HEK293 (cell line): ENCODE results near the gene PLEKHA4.

ENCODE experiments used
- INSM2 ChIP-seq: fragments of 450-650 bp; formaldehyde crosslinking; IDR thresholded peaks from 2 replicates; pipeline ENCODE4 v1.5.1; 2016; ENCODE audit warnings: missing biosample characterization, missing genetic modification characterization
- KLF9 ChIP-seq: fragments of 450-650 bp; formaldehyde crosslinking; IDR thresholded peaks from 2 replicates; pipeline ENCODE4 v1.5.1; 2016; ENCODE audit warnings: missing biosample characterization, missing genetic modification characterization, low read depth
- MYNN ChIP-seq: fragments of 450-650 bp; formaldehyde crosslinking; IDR thresholded peaks from 2 replicates; pipeline ENCODE4 v1.5.1; 2016; ENCODE audit warnings: missing biosample characterization, missing genetic modification characterization, borderline replicate concordance
- OSR2 ChIP-seq: fragments of 450-650 bp; formaldehyde crosslinking; IDR thresholded peaks from 2 replicates; pipeline ENCODE4 v1.5.1; 2016; ENCODE audit warnings: missing biosample characterization, missing genetic modification characterization
- REPIN1 ChIP-seq: fragments of 450-650 bp; formaldehyde crosslinking; IDR thresholded peaks from 2 replicates; pipeline ENCODE4 v1.5.1; 2017; ENCODE audit warnings: missing biosample characterization, missing genetic modification characterization, low read depth
- REST ChIP-seq: fragments of 450-650 bp; formaldehyde crosslinking; IDR thresholded peaks from 2 replicates; pipeline ENCODE4 v1.5.1; 2016; ENCODE audit warnings: missing biosample characterization, missing genetic modification characterization
- SP2 ChIP-seq: fragments of 450-650 bp; formaldehyde crosslinking; IDR thresholded peaks from 2 replicates; pipeline ENCODE4 v1.5.1; 2016; ENCODE audit warnings: missing biosample characterization, missing genetic modification characterization
- ZBTB20 ChIP-seq: fragments of 450-650 bp; formaldehyde crosslinking; IDR thresholded peaks from 2 replicates; pipeline ENCODE4 v1.5.1; 2016; ENCODE audit warnings: missing biosample characterization, missing genetic modification characterization
- ZFP69B ChIP-seq: fragments of 450-650 bp; formaldehyde crosslinking; IDR thresholded peaks from 2 replicates; pipeline ENCODE4 v1.5.1; 2016; ENCODE audit warnings: missing biosample characterization, missing genetic modification characterization
- ZNF138 ChIP-seq: fragments of 450-650 bp; formaldehyde crosslinking; IDR thresholded peaks from 2 replicates; pipeline ENCODE4 v1.5.1; 2016; ENCODE audit warnings: missing biosample characterization, missing genetic modification characterization, borderline replicate concordance
- ZNF148 ChIP-seq: fragments of 450-650 bp; formaldehyde crosslinking; IDR thresholded peaks from 2 replicates; pipeline ENCODE4 v1.5.0; 2017; ENCODE audit warnings: missing biosample characterization, missing genetic modification characterization, borderline replicate concordance
- ZNF157 ChIP-seq: fragments of 450-650 bp; formaldehyde crosslinking; IDR thresholded peaks from 2 replicates; pipeline ENCODE4 v1.5.1; 2016; ENCODE audit warnings: missing biosample characterization, missing genetic modification characterization
- ZNF16 ChIP-seq: fragments of 450-650 bp; formaldehyde crosslinking; IDR thresholded peaks from 2 replicates; pipeline ENCODE4 v1.5.1; 2016; ENCODE audit warnings: low read depth, missing biosample characterization, missing genetic modification characterization
- ZNF169 ChIP-seq: fragments of 450-650 bp; formaldehyde crosslinking; IDR thresholded peaks from 2 replicates; pipeline ENCODE4 v1.5.1; 2016; ENCODE audit warnings: missing biosample characterization, missing genetic modification characterization
- ZNF18 ChIP-seq: fragments of 450-650 bp; formaldehyde crosslinking; IDR thresholded peaks from 2 replicates; pipeline ENCODE4 v1.5.1; 2016; ENCODE audit warnings: missing biosample characterization, missing genetic modification characterization
- ZNF248 ChIP-seq: fragments of 450-650 bp; formaldehyde crosslinking; IDR thresholded peaks from 2 replicates; pipeline ENCODE4 v1.5.1; 2017; ENCODE audit warnings: missing biosample characterization, missing genetic modification characterization
- ZNF266 ChIP-seq: fragments of 450-650 bp; formaldehyde crosslinking; IDR thresholded peaks from 2 replicates; pipeline ENCODE4 v1.5.1; 2016; ENCODE audit warnings: missing biosample characterization, missing genetic modification characterization, low read depth
- ZNF324 ChIP-seq: fragments of 450-650 bp; formaldehyde crosslinking; IDR thresholded peaks from 2 replicates; pipeline ENCODE4 v1.5.1; 2016; ENCODE audit warnings: missing biosample characterization, missing genetic modification characterization
- ZNF391 ChIP-seq: fragments of 450-650 bp; formaldehyde crosslinking; IDR thresholded peaks from 2 replicates; pipeline ENCODE4 v1.5.1; 2016; ENCODE audit warnings: low read depth, missing biosample characterization, missing genetic modification characterization, borderline replicate concordance
- ZNF398 ChIP-seq: fragments of 450-650 bp; formaldehyde crosslinking; IDR thresholded peaks from 2 replicates; pipeline ENCODE4 v1.5.1; 2017; ENCODE audit warnings: missing biosample characterization, missing genetic modification characterization
- ZNF513 ChIP-seq: fragments of 450-650 bp; IDR thresholded peaks from 2 replicates; pipeline ENCODE4 v1.5.1; 2018; ENCODE audit warnings: missing biosample characterization, missing genetic modification characterization
- ZNF514 ChIP-seq: fragments of 450-650 bp; formaldehyde crosslinking; IDR thresholded peaks from 2 replicates; pipeline ENCODE4 v1.5.1; 2016; ENCODE audit warnings: missing biosample characterization, missing genetic modification characterization
- ZNF529 ChIP-seq: fragments of 450-650 bp; formaldehyde crosslinking; IDR thresholded peaks from 2 replicates; pipeline ENCODE4 v1.5.1; 2017; ENCODE audit warnings: missing genetic modification characterization, missing biosample characterization; ENCODE audit not compliant: insufficient replicate concordance
- ZNF549 ChIP-seq: fragments of 450-650 bp; IDR thresholded peaks from 2 replicates; pipeline ENCODE4 v1.5.1; 2018; ENCODE audit warnings: missing biosample characterization, missing genetic modification characterization, mild to moderate bottlenecking, inconsistent platforms, moderate library complexity
- ZNF555 ChIP-seq: fragments of 450-650 bp; formaldehyde crosslinking; conservative IDR thresholded peaks from 2 replicates; pipeline ENCODE4 v1.5.1; 2017; ENCODE audit warnings: missing biosample characterization, mild to moderate bottlenecking, missing genetic modification characterization, inconsistent platforms
- ZNF596 ChIP-seq: fragments of 450-650 bp; IDR thresholded peaks from 2 replicates; pipeline ENCODE4 v1.5.0; 2018; ENCODE audit warnings: missing biosample characterization, mild to moderate bottlenecking, missing genetic modification characterization, moderate library complexity
- ZNF777 ChIP-seq: fragments of 450-650 bp; formaldehyde crosslinking; IDR thresholded peaks from 2 replicates; pipeline ENCODE4 v1.5.1; 2017; ENCODE audit warnings: missing biosample characterization, missing genetic modification characterization, borderline replicate concordance

PLEKHA4 gene

GRCh38 chr19:48795055-48795684 is 73.2 kb downstream of the PLEKHA4 start (continued):
- TF ChIP-seq ZNF777 (tag by site-specific recombination) = no peak
- no peak; the same call in 1 of the 2 replicates for TF ChIP-seq SP2 (tag by site-specific recombination)
- TF ChIP-seq ZNF391 = peak; percentile 87; the same call in 1 of the 2 replicates
- TF ChIP-seq KLF9 (tag by site-specific recombination) = peak; percentile 33; the same call in 1 of the 2 replicates
- no peak for TF ChIP-seq ZNF529 (tag by site-specific recombination)
- TF ChIP-seq REPIN1 (tag by site-specific recombination) = no peak
- TF ChIP-seq ZFP69B (tag by site-specific recombination) = 0 out of 2 replicates have a peak, but pooled peaks have one; percentile 36
- no peak for TF ChIP-seq ZNF514 (tag by site-specific recombination)
- TF ChIP-seq ZNF596 (tag by site-specific recombination) = no peak
- no peak for TF ChIP-seq ZNF157 (tag by site-specific recombination)
- no peak for TF ChIP-seq ZNF555
- peak; percentile 91 for TF ChIP-seq ZBTB20 (tag by site-specific recombination)
- no peak for TF ChIP-seq ZNF266 (tag by site-specific recombination)
- TF ChIP-seq INSM2 = no peak; the same call in 1 of the 2 replicates
- TF ChIP-seq ZNF169 (tag by site-specific recombination) = no peak
- TF ChIP-seq ZNF18 = peak; percentile 88
- TF ChIP-seq ZNF398 (tag by site-specific recombination) = no peak
- TF ChIP-seq ZNF148 (tag by site-specific recombination) = no peak
- TF ChIP-seq ZNF513 (tag by site-specific recombination) = no peak
- no peak for TF ChIP-seq ZNF138 (tag by site-specific recombination)
- no peak; the same call in 1 of the 2 replicates for TF ChIP-seq MYNN (tag by site-specific recombination)
- TF ChIP-seq OSR2 (tag by site-specific recombination) = no peak
- TF ChIP-seq ZNF248 (tag by site-specific recombination) = no peak
- TF ChIP-seq ZNF324 (tag by site-specific recombination) = no peak; the same call in 1 of the 2 replicates
- no peak for TF ChIP-seq ZNF549 (tag by site-specific recombination)
- no peak for TF ChIP-seq ZNF16 (tag by site-specific recombination)
- TF ChIP-seq REST (tag by site-specific recombination) = no peak
